ENCODE measurements around the gene LAMC2.
A peak's percentile ranks its signal among the peaks of the same experiment; 100 is the strongest.
"Not testable (repeated sequence)": the region's sequence is repeated elsewhere in the genome, so short reads cannot be mapped to it uniquely, and the experiment has no call there.

The LAMC2 gene

GRCh38 chr1:183143576-183144315, 42.3 kb upstream of the LAMC2 start:
- no peak overlapping the region for H3K4me3 ChIP-seq (replicated peaks in 1 of 2; ENCODE audit: low read depth in 2 of 2, low read length in 2 of 2)
- no peak for DNase-seq (ENCODE audit: low read depth in 2 of 2)
- no peak for TF ChIP-seq CTCF (IDR thresholded peaks at IDR 0.05; ENCODE audit: low read depth, low read length)

- H3K4me3 ChIP-seq (replicated peaks in 1 of 2; ENCODE audit: low read depth in 2 of 2, low read length in 2 of 2): no peak overlapping the region
- DNase-seq (ENCODE audit: low read depth in 2 of 2): no peak
- TF ChIP-seq CTCF (IDR thresholded peaks at IDR 0.05; ENCODE audit: low read depth, low read length): no peak
Observed at GRCh38 chr1:183144752-183145151, 41.3 kb upstream of the LAMC2 start.

GRCh38 chr1:183147735-183148134, 38.3 kb upstream of the LAMC2 start:
- peak in 1 of 2 donors; percentile 60 for DNase-seq (ENCODE audit: low read depth in 2 of 2)
- TF ChIP-seq CTCF (IDR thresholded peaks at IDR 0.05; ENCODE audit: low read depth, low read length): no peak
- H3K4me3 ChIP-seq (replicated peaks in 1 of 2; ENCODE audit: low read depth in 2 of 2, low read length in 2 of 2): no peak overlapping the region

GRCh38 chr1:183148599-183148998, 37.5 kb upstream of the LAMC2 start:
- H3K4me3 ChIP-seq (replicated peaks in 1 of 2; ENCODE audit: low read depth in 2 of 2, low read length in 2 of 2): no peak overlapping the region
- TF ChIP-seq CTCF (IDR thresholded peaks at IDR 0.05; ENCODE audit: low read depth, low read length): no peak
- DNase-seq (ENCODE audit: low read depth in 2 of 2): peak; percentile 59 to 60

GRCh38 chr1:183149273-183149672, 36.8 kb upstream of the LAMC2 start:
- H3K4me3 ChIP-seq (replicated peaks in 1 of 2; ENCODE audit: low read depth in 2 of 2, low read length in 2 of 2): no peak overlapping the region

GRCh38 chr1:183150032-183150431, 36.0 kb upstream of the LAMC2 start:
- DNase-seq (ENCODE audit: low read depth in 2 of 2): not testable (repeated sequence)

More at GRCh38 chr1:183149273-183149672, 36.8 kb upstream of the LAMC2 start:
- DNase-seq (ENCODE audit: low read depth in 2 of 2): peak in 1 of 2 donors; percentile 40
- no peak for TF ChIP-seq CTCF (IDR thresholded peaks at IDR 0.05; ENCODE audit: low read depth, low read length)

GRCh38 chr1:183150445-183150844, 35.6 kb upstream of the LAMC2 start:
- DNase-seq (ENCODE audit: low read depth in 2 of 2): no peak
- TF ChIP-seq CTCF (IDR thresholded peaks at IDR 0.05; ENCODE audit: low read depth, low read length): no peak
- no peak overlapping the region for H3K4me3 ChIP-seq (replicated peaks in 1 of 2; ENCODE audit: low read depth in 2 of 2, low read length in 2 of 2)

More at GRCh38 chr1:183150032-183150431, 36.0 kb upstream of the LAMC2 start:
- H3K4me3 ChIP-seq (replicated peaks in 1 of 2; ENCODE audit: low read depth in 2 of 2, low read length in 2 of 2): not testable (repeated sequence)

Data from cardiac fibroblast (primary cell).